GM10266 (cell line): Measurements from ENCODE around the gene C19orf12.

Source experiments
- DNase-seq: peaks from one replicate; pipeline ENCODE4 v3.0.0; 2012; ENCODE audit errors: extremely low spot score
- TF ChIP-seq, protein P1 (sequence below): IDR thresholded peaks from 2 replicates; pipeline ENCODE4 v1.5.1; 2012; ENCODE audit warnings: mild to moderate bottlenecking, low read depth; ENCODE audit not compliant: control insufficient read depth, insufficient read depth; ENCODE audit errors: missing control alignments

Gene C19orf12

GRCh38 chr19:29668746-29669609 lies 46.1 kb downstream of the C19orf12 start:
- TF ChIP-seq, protein P1, sequence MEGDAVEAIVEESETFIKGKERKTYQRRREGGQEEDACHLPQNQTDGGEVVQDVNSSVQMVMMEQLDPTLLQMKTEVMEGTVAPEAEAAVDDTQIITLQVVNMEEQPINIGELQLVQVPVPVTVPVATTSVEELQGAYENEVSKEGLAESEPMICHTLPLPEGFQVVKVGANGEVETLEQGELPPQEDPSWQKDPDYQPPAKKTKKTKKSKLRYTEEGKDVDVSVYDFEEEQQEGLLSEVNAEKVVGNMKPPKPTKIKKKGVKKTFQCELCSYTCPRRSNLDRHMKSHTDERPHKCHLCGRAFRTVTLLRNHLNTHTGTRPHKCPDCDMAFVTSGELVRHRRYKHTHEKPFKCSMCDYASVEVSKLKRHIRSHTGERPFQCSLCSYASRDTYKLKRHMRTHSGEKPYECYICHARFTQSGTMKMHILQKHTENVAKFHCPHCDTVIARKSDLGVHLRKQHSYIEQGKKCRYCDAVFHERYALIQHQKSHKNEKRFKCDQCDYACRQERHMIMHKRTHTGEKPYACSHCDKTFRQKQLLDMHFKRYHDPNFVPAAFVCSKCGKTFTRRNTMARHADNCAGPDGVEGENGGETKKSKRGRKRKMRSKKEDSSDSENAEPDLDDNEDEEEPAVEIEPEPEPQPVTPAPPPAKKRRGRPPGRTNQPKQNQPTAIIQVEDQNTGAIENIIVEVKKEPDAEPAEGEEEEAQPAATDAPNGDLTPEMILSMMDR = peak; percentile 39
- DNase-seq = no peak

- DNase-seq = no peak
- TF ChIP-seq, protein P1 = peak; percentile 29
Measured at GRCh38 chr19:29667901-29668341, 47.1 kb downstream of the C19orf12 start.

DNA sequence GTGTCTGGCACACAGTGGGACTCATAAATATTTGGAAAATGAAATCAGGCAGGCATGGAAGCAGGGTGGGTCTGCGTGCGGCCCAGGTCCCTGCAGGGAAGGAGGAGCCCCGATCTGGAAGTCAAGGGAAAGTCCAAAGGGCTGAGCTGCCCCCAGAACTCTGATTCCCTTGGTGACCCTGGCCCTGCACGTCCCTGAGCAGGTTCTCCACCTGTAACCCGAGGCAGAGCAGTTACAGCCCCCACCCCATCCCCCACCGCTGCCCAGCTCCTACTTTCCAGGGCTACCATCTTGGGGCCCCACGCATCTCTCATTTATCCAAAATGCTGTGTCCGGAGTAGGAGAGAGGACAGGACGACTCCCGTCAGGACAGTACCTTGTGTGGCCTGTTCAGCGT lies 47.7 kb downstream of the C19orf12 start:
- TF ChIP-seq, protein P1 = no peak

GRCh38 chr19:29666578-29667386 lies 48.3 kb downstream of the C19orf12 start:
- DNase-seq = no peak
- TF ChIP-seq, protein P1 = no peak

More for the DNA sequence above, 47.7 kb downstream of the C19orf12 start:
- no peak for DNase-seq

DNA sequence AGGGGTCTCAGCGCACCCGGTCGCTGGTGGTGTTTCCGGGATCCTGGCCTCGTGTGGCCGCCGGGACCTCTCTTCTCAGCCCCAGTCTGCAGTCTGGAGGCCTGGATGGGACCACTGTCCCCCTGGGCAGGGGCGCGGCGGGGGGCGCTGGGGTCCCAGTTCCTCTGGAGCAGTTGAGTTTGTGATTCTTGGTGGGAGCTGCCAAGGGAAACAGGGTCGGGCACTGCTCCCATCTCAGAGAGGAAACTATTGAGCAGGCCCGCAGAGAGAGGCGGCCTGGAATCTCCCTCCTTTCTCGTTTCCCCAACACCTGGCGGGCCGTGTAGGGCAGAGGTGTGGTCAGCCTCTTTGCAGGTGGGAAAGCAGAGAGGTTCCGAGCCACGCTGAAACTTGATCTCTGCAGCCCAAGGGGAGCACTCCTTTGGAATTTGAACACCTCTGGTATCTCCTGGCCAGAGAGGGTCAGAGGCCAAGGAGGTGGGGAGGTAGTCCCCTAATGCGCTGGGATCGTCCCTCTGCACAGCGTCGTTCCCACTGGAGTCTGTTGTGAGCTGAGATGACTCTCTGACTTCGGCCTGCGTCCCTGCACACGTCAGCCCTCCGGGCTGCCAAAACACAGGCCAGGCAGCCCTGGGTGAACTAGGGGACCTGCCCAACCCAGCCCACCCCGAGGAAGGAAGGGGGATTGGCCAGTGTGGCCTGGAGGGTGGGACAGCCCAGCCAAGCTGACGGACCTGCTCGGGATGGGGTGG lies 49.1 kb downstream of the C19orf12 start:
- no peak for DNase-seq
- TF ChIP-seq, protein P1 = no peak

DNA sequence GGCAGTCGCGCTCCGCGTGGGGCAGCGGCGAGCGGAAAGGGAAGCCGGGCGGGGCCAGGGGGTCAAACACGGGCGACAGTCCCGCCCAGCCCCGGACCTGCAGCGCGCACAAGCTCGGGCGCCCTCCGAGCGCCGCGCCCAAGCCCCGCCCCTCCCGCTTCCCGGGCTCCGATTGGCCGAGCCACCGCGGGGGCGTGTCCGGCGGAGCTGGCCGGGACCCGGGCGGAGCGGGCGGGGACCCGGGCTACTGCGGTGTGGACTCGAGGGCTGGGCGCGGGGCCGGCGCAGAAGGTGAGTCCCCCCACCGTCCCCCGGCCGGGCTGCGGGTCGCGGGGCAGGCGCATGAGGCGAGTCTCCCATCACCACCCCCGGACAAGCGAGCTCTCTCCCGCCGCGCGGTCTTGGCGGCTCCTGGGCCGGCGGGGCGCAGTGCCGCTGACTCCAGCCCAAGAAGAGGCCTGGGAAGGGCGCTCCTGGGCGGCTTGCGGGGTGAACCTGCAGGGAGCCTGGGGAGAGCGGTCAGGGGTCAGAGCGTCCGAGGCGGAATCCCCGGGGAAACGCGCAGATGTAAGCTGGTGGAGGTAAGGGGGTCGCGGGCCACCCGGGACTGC lies 49.7 kb downstream of the C19orf12 start, which contains the start of gene PLEKHF1:
PLEKHF1 (plus strand) TSS at position 247 of the 611 bp plus-strand sequence. CDS start 8,379 bp downstream, outside the sequence.
- peak; percentile 96 for DNase-seq
- TF ChIP-seq, protein P1 = peak; percentile 53
